HepG2 (cell line): ENCODE measurements around the gene ABCB11. TPM values are rescaled to one million over a fixed set of nuclear protein-coding genes. Genes with fewer than 3 reads are reported as not detected.

Experiments used
- ATAC-seq: fragments of 200-7000 bp; cut with Tn5 transposase; 3 replicates; pipeline ENCODE4 v1.9.1; 2020; ENCODE audit warnings: mild to moderate bottlenecking, moderate library complexity
- BruUV-seq: library from RNA; stranded (reverse); fragments of 400-500 nt; replicated peaks from 2 replicates; lab custom pipeline; 2021; lab: Mats Ljungman, UMichigan
- CTCF ChIA-PET: fragments of 300-600 bp; formaldehyde crosslinking; extraction: SDS; loops from one replicate; lab custom pipeline; 2021; ENCODE audit warnings: low total read pairs, inconsistent platforms, low intra/inter-chr PET ratio; lab: Yijun Ruan, JAX
- POLR2A ChIA-PET: fragments of 350-600 bp; sonication (Branson Sonifier 250); formaldehyde crosslinking; loops from one replicate; lab custom pipeline; 2020; ENCODE audit warnings: antibody characterized with exemption, inconsistent platforms; lab: Yijun Ruan, JAX
- DNase-seq: peaks from one replicate; pipeline ENCODE4 v3.0.0-alpha.2; 2015; ENCODE audit warnings: low spot score
- FAIRE-seq: peaks from 3 replicates; lab custom pipeline; 2011; peaks lifted over from hg19 to GRCh38; lab: Jason Lieb, UNC
- H2AFZ ChIP-seq: one replicate; pipeline ENCODE4 v1.6.1; 2011; ENCODE audit warnings: low read length, inconsistent platforms
- H3K27ac ChIP-seq: fragments of 300-600 bp; 3 replicates; pipeline ENCODE4 v1.8.0; 2011; ENCODE audit warnings: mixed run types, mild to moderate bottlenecking, mixed read lengths, low read length, inconsistent platforms; ENCODE audit not compliant: insufficient read depth; ENCODE audit errors: extremely low read length
- H3K27me3 ChIP-seq, 2 experiments: fragments of 200-600 bp in 1 of 2; 2 replicates in 1 of 2; 3 replicates in 1 of 2; pipeline versions ENCODE4 v1.6.0 to v1.8.0; 2011; ENCODE audit warnings: low read length in 2 of 2, mild to moderate bottlenecking in 2 of 2, moderate library complexity in 2 of 2, inconsistent platforms in 1 of 2; ENCODE audit not compliant: insufficient read depth in 2 of 2, control insufficient read depth in 1 of 2
- H3K36me3 ChIP-seq, 2 experiments: fragments of 200-600 bp in 1 of 2; replicated peaks in 1 of 2; 2 replicates in 1 of 2; 3 replicates in 1 of 2; pipeline versions ENCODE4 v1.5.1 to v1.8.0; 2011; ENCODE audit warnings: low read length in 2 of 2, inconsistent platforms in 1 of 2; ENCODE audit not compliant: insufficient read depth in 2 of 2, control insufficient read depth in 1 of 2
- H3K4me1 ChIP-seq: 2 replicates; pipeline ENCODE4 v1.5.1; 2012; ENCODE audit warnings: low read length, inconsistent platforms; ENCODE audit not compliant: insufficient read depth
- H3K4me2 ChIP-seq: 2 replicates; pipeline ENCODE4 v1.6.0; 2011; ENCODE audit warnings: low read depth, low read length, inconsistent platforms
- H3K4me3 ChIP-seq, 3 experiments: fragments of 200-600 bp in 1 of 3; sonication (generic), shearing (Covaris generic) in 1 of 3; replicated peaks in 1 of 3; 2 replicates each; pipeline ENCODE4 v1.5.1; 2011 to 2016; ENCODE audit warnings: low read length in 3 of 3, inconsistent platforms in 2 of 3, low read depth in 2 of 3, mild to moderate bottlenecking in 2 of 3, control low read depth in 1 of 3, mixed read lengths in 1 of 3; ENCODE audit not compliant: insufficient read depth in 1 of 3
- H3K79me2 ChIP-seq: one replicate; pipeline ENCODE4 v1.6.1; 2011; ENCODE audit warnings: low read length, inconsistent platforms; ENCODE audit not compliant: insufficient read depth
- H3K9ac ChIP-seq: 2 replicates; pipeline ENCODE4 v1.6.0; 2011; ENCODE audit warnings: mild to moderate bottlenecking, low read depth, low read length, inconsistent platforms; ENCODE audit not compliant: insufficient read depth
- H3K9me3 ChIP-seq: 2 replicates; pipeline ENCODE4 v1.5.1; 2012; ENCODE audit warnings: mild to moderate bottlenecking, low read length
- H4K20me1 ChIP-seq: 2 replicates; pipeline ENCODE4 v1.6.0; 2011; ENCODE audit warnings: inconsistent platforms, mild to moderate bottlenecking, low read length, moderate library complexity; ENCODE audit not compliant: insufficient read depth
- FOXP1 ChIP-seq, 2 experiments: fragments of 450-650 bp in 1 of 2; IDR thresholded peaks; 2 replicates each; pipeline ENCODE4 v1.6.1; 2017 to 2018; ENCODE audit warnings: antibody characterized with exemption in 1 of 2
- NRL ChIP-seq: sonication (generic); formaldehyde crosslinking; IDR thresholded peaks from 2 replicates; pipeline ENCODE4 v1.5.0; 2020; ENCODE audit warnings: missing genetic modification reagents, mild to moderate bottlenecking, moderate library complexity, borderline replicate concordance
- PRDM10 ChIP-seq: sonication (generic); formaldehyde crosslinking; IDR thresholded peaks from 2 replicates; pipeline ENCODE4 v1.4.0; 2020; ENCODE audit warnings: low read depth, missing genetic modification reagents
- RAD21 ChIP-seq: fragments of 450-650 bp; formaldehyde crosslinking; IDR thresholded peaks from 2 replicates; pipeline ENCODE4 v1.5.0; 2020; ENCODE audit warnings: mild to moderate bottlenecking
- ZFP37 ChIP-seq: sonication (generic); formaldehyde crosslinking; IDR thresholded peaks from 2 replicates; pipeline ENCODE4 v1.4.0; 2020; ENCODE audit warnings: missing genetic modification reagents, borderline replicate concordance
- ZNF33A ChIP-seq: sonication (generic); formaldehyde crosslinking; IDR thresholded peaks from 2 replicates; pipeline ENCODE4 v1.5.1; 2020; ENCODE audit warnings: missing genetic modification reagents, mild to moderate bottlenecking, moderate library complexity, borderline replicate concordance
- ZNF430 ChIP-seq: sonication (generic); formaldehyde crosslinking; IDR thresholded peaks from 2 replicates; pipeline ENCODE4 v1.9.0; 2021; ENCODE audit warnings: mild to moderate bottlenecking, missing genetic modification reagents
- ZNF501 ChIP-seq: sonication (generic); formaldehyde crosslinking; IDR thresholded peaks from 2 replicates; pipeline ENCODE4 v1.5.1; 2020; ENCODE audit warnings: mild to moderate bottlenecking, moderate library complexity, missing genetic modification reagents
- ZNF576 ChIP-seq: sonication (generic); formaldehyde crosslinking; IDR thresholded peaks from 2 replicates; pipeline ENCODE4 v1.4.0; 2020; ENCODE audit warnings: mild to moderate bottlenecking, missing genetic modification reagents
- WGBS: methylation state at CpG from one replicate; pipeline ENCODE4 v1.1.6; 2017; ENCODE audit warnings: low lambda C conversion rate; 5-methylcytosine and 5-hydroxymethylcytosine counted together
- in situ Hi-C: cut with HindIII; loops from 2 replicates; pipeline ENCODE4 v1.10.0; 2017; ENCODE audit warnings: low pct_unique_long_range_greater_than_20kb; ENCODE audit not compliant: extremely low pct_ligation_motif_present
- intact Hi-C: fragments of 100-400 bp; cut with micrococcal nuclease; formaldehyde crosslinking; loops from one replicate; pipeline ENCODE4 v1.10.0; 2022; ENCODE audit not compliant: unreplicated experiment
- polyA plus RNA-seq, 8 experiments: library from polyadenylated mRNA; depleted of rRNA in 3 of 8; stranded (reverse) in 7 of 8; unstranded in 1 of 8; fragments of >200 nt; fragmentation: Illumina TruSeq in 4 of 8; extraction: Trizol in 4 of 8; gene quantifications; 2 replicates each; pipeline versions ENCODE4 v1.2.1 to v1.2.3, GENCODE V29; 2011 to 2016; ENCODE audit warnings: low read depth in 4 of 8, missing spikeins in 1 of 8, mixed read lengths in 1 of 8; ENCODE audit not compliant: insufficient read depth in 1 of 8
- total RNA-seq, 5 experiments: library from RNA; depleted of rRNA; stranded (reverse); fragments of >200 nt; fragmentation: Illumina TruSeq; extraction: Trizol; gene quantifications; 2 replicates each; pipeline ENCODE4 v1.2.3, GENCODE V29; 2016; ENCODE audit warnings: low read depth in 1 of 5

The ABCB11 gene
- total and polyA plus RNA-seq, 2 of the 13 experiments (the other 11 are each of a cell fraction or from before 2014, with no cell fraction given) = not detected

GRCh38 chr2:168894101-168894500 is 137.0 kb downstream of the ABCB11 start:
- ChIA-PET POLR2A (no interaction called here), CTCF (no interaction called here)
- Histone ChIP-seq H2AFZ (no peak overlapping the region), H3K27ac (no peak overlapping the region), H3K4me1 (peaks cover 7% of the 10 kb centered on the region), H3K9me3 (no peaks in the 10 kb centered on the region), H4K20me1 (no peaks in the 10 kb centered on the region), H3K27me3 (peaks cover 0 to 5% of the 10 kb centered on the region in 2 experiments; a peak in 2 of 5 replicates), H3K4me2 (no peak overlapping the region), H3K36me3 (no peaks in the 10 kb centered on the region), H3K4me3 (no peak overlapping the region), H3K79me2 (peaks cover 9% of the 10 kb centered on the region), H3K9ac (no peak overlapping the region)
- no TSS peak for BruUV-seq
- no peak for DNase-seq
- no peak for ATAC-seq
- no peak for TF ChIP-seq ZFP37 (CRISPR knock-in tag)
- TF ChIP-seq FOXP1 (IDR thresholded peaks at IDR 0.05) = no peak
- no peak for TF ChIP-seq FOXP1 (CRISPR knock-in tag; IDR thresholded peaks at IDR 0.05)
- no peak for TF ChIP-seq RAD21
- TF ChIP-seq ZNF33A = no peak
- no peak for TF ChIP-seq ZNF430
- no peak for TF ChIP-seq NRL (CRISPR knock-in tag)
- no peak for TF ChIP-seq PRDM10 (CRISPR knock-in tag)
- no peak for TF ChIP-seq ZNF501
- TF ChIP-seq ZNF576 = no peak
- in situ Hi-C loops = no loop called here
- 4% methylated on average over 1 of the region's 1 CpG for WGBS
- no peak for FAIRE-seq
- intact Hi-C loops = no loop called here
